IMR-90 (cell line): ENCODE measurements around the gene PCDHGC5. TPM values are rescaled to one million over a fixed set of nuclear protein-coding genes. Genes with fewer than 3 reads are reported as not detected.

Experiments used
- ATAC-seq: fragments of 200-7000 bp; cut with Tn5 transposase; 2 replicates; pipeline ENCODE4 v1.9.1; 2020; ENCODE audit warnings: low read depth, mild to moderate bottlenecking, moderate library complexity
- BruUV-seq: library from RNA; stranded (reverse); fragments of 400-500 nt; replicated peaks from 2 replicates; lab custom pipeline; 2021; lab: Mats Ljungman, UMichigan
- CTCF ChIA-PET: fragments of 300-600 bp; formaldehyde crosslinking; extraction: SDS; loops from one replicate; lab custom pipeline; 2021; ENCODE audit warnings: antibody characterized with exemption; lab: Yijun Ruan, JAX
- POLR2A ChIA-PET: fragments of 300-600 bp; sonication (Branson Sonifier 250); formaldehyde crosslinking; loops from one replicate; lab custom pipeline; 2022; ENCODE audit warnings: antibody characterized with exemption; ENCODE audit not compliant: unreplicated experiment; lab: Charles Lee
- DNase-seq: peaks from one replicate; pipeline ENCODE4 v3.0.0; 2013
- H2AFZ ChIP-seq: replicated peaks from 2 replicates; pipeline ENCODE3; 2013; ENCODE audit warnings: low read length, mild to moderate bottlenecking; ENCODE audit not compliant: poor library complexity
- H2AK5ac ChIP-seq: 2 replicates; pipeline ENCODE4 v1.6.1; 2013; ENCODE audit warnings: low read depth, low read length, inconsistent platforms
- H2AK9ac ChIP-seq: replicated peaks from 2 replicates; pipeline ENCODE3; 2013; ENCODE audit warnings: mild to moderate bottlenecking, low read depth, low read length, moderate library complexity; ENCODE audit not compliant: poor library complexity
- H2BK120ac ChIP-seq: 2 replicates; pipeline ENCODE4 v1.6.1; 2013; ENCODE audit warnings: low read depth, low read length, inconsistent platforms
- H2BK15ac ChIP-seq: 3 replicates; pipeline ENCODE4 v1.6.1; 2013; ENCODE audit warnings: low read depth, low read length, inconsistent platforms
- H2BK20ac ChIP-seq: 2 replicates; pipeline ENCODE4 v1.6.1; 2013; ENCODE audit warnings: low read depth, mild to moderate bottlenecking, inconsistent platforms, low read length, moderate library complexity
- H2BK5ac ChIP-seq: 2 replicates; pipeline ENCODE4 v1.6.1; 2013; ENCODE audit warnings: mild to moderate bottlenecking, low read depth, low read length, inconsistent platforms; ENCODE audit not compliant: poor library complexity, severe bottlenecking
- H3K14ac ChIP-seq: replicated peaks from 2 replicates; pipeline ENCODE4 v1.6.1; 2013; ENCODE audit warnings: low read depth, low read length, inconsistent platforms
- H3K18ac ChIP-seq: 2 replicates; pipeline ENCODE4 v1.6.1; 2013; ENCODE audit warnings: low read depth, low read length, control low read depth
- H3K23ac ChIP-seq: 2 replicates; pipeline ENCODE4 v1.6.1; 2013; ENCODE audit warnings: low read depth, low read length, inconsistent platforms
- H3K27ac ChIP-seq: 2 replicates; pipeline ENCODE4 v1.5.1; 2013; ENCODE audit warnings: mild to moderate bottlenecking, control low read depth, low read length; ENCODE audit not compliant: insufficient read depth
- H3K27me3 ChIP-seq: 2 replicates; pipeline ENCODE4 v1.6.1; 2013; ENCODE audit warnings: low read length; ENCODE audit not compliant: control insufficient read depth, insufficient read depth
- H3K36me3 ChIP-seq: 2 replicates; pipeline ENCODE4 v1.6.1; 2013; ENCODE audit warnings: low read length, mixed read lengths; ENCODE audit not compliant: control insufficient read depth, insufficient read depth
- H3K4ac ChIP-seq: 2 replicates; pipeline ENCODE4 v1.6.1; 2013; ENCODE audit warnings: low read depth, low read length, inconsistent platforms
- H3K4me1 ChIP-seq: 2 replicates; pipeline ENCODE4 v1.6.1; 2013; ENCODE audit warnings: low read length, mixed read lengths; ENCODE audit not compliant: control insufficient read depth, insufficient read depth
- H3K4me2 ChIP-seq: 2 replicates; pipeline ENCODE4 v1.6.1; 2013; ENCODE audit warnings: low read depth, mild to moderate bottlenecking, control low read depth, low read length, moderate library complexity
- H3K4me3 ChIP-seq: 2 replicates; pipeline ENCODE4 v1.5.1; 2013; ENCODE audit warnings: low read depth, mild to moderate bottlenecking, control low read depth, low read length, moderate library complexity; ENCODE audit not compliant: insufficient read depth
- H3K56ac ChIP-seq: 2 replicates; pipeline ENCODE4 v1.6.1; 2013; ENCODE audit warnings: low read length, inconsistent platforms; ENCODE audit not compliant: insufficient read depth; ENCODE audit errors: extremely low read depth
- H3K79me1 ChIP-seq, 2 experiments: 2 replicates each; pipeline ENCODE4 v1.6.1; 2013; ENCODE audit warnings: low read length in 2 of 2, inconsistent platforms in 1 of 2, low read depth in 1 of 2
- H3K9ac ChIP-seq: 2 replicates; pipeline ENCODE4 v1.6.1; 2013; ENCODE audit warnings: low read depth, low read length, control low read depth
- H3K9me1 ChIP-seq: 2 replicates; pipeline ENCODE4 v1.6.1; 2013; ENCODE audit warnings: low read length, inconsistent platforms; ENCODE audit not compliant: insufficient read depth
- H3K9me3 ChIP-seq: 2 replicates; pipeline ENCODE4 v1.6.1; 2013; ENCODE audit warnings: low read length; ENCODE audit not compliant: control insufficient read depth, insufficient read depth
- H4K20me1 ChIP-seq: 2 replicates; pipeline ENCODE4 v1.6.1; 2013; ENCODE audit warnings: low read length, inconsistent platforms; ENCODE audit not compliant: insufficient read depth
- H4K5ac ChIP-seq: 2 replicates; pipeline ENCODE4 v1.6.1; 2013; ENCODE audit warnings: mild to moderate bottlenecking, low read depth, low read length, control low read depth
- H4K8ac ChIP-seq, 2 experiments: 2 replicates each; pipeline ENCODE4 v1.6.1; 2013; ENCODE audit warnings: low read depth in 2 of 2, low read length in 2 of 2, control low read depth in 1 of 2, inconsistent platforms in 1 of 2
- H4K91ac ChIP-seq: 2 replicates; pipeline ENCODE4 v1.6.1; 2013; ENCODE audit warnings: low read depth, low read length, inconsistent platforms; ENCODE audit not compliant: insufficient read depth
- CEBPB ChIP-seq: IDR thresholded peaks from 2 replicates; pipeline ENCODE4 v1.6.1; 2012; ENCODE audit warnings: low read depth, low read length, improper control_type of control experiment
- CHD1 ChIP-seq: IDR thresholded peaks from 2 replicates; pipeline ENCODE4 v1.6.1; 2012; ENCODE audit warnings: low read depth, low read length, improper control_type of control experiment
- FOS ChIP-seq: fragments of 150-350 bp; IDR thresholded peaks from 2 replicates; pipeline ENCODE4 v1.6.1; 2016; ENCODE audit warnings: low read depth, low read length
- MAZ ChIP-seq: IDR thresholded peaks from 2 replicates; pipeline ENCODE4 v1.6.1; 2012; ENCODE audit warnings: low read depth, mild to moderate bottlenecking, low read length, improper control_type of control experiment, moderate library complexity, borderline replicate concordance
- MXI1 ChIP-seq: IDR thresholded peaks from 2 replicates; pipeline ENCODE4 v1.6.1; 2012; ENCODE audit warnings: low read depth, mild to moderate bottlenecking, low read length, moderate library complexity, borderline replicate concordance
- POLR2A ChIP-seq: IDR thresholded peaks from 2 replicates; pipeline ENCODE4 v1.6.1; 2012; ENCODE audit warnings: mild to moderate bottlenecking, low read depth, low read length
- RAD21 ChIP-seq: IDR thresholded peaks from 2 replicates; pipeline ENCODE4 v1.6.1; 2012; ENCODE audit warnings: low read length, improper control_type of control experiment
- RCOR1 ChIP-seq: IDR thresholded peaks from 2 replicates; pipeline ENCODE4 v1.6.1; 2012; ENCODE audit warnings: mild to moderate bottlenecking, low read length, improper control_type of control experiment; ENCODE audit not compliant: insufficient replicate concordance
- RFX5 ChIP-seq: IDR thresholded peaks from 2 replicates; pipeline ENCODE4 v1.8.0; 2012; ENCODE audit warnings: low read depth, mild to moderate bottlenecking, low read length, moderate library complexity
- SMC3 ChIP-seq: fragments of 150-350 bp; IDR thresholded peaks from 2 replicates; pipeline ENCODE4 v1.6.1; 2016; ENCODE audit warnings: low read depth, mild to moderate bottlenecking, antibody characterized with exemption, low read length, moderate library complexity
- WGBS, 2 experiments: methylation state at CpG; one replicate each; pipeline versions ENCODE4 v1.1.5 to v1.1.7; 2013; ENCODE audit warnings: missing lambda C conversion rate in 2 of 2; ENCODE audit not compliant: insufficient read length in 1 of 2; ENCODE audit errors: extremely low coverage in 2 of 2; 5-methylcytosine and 5-hydroxymethylcytosine counted together
- dilution Hi-C: fragments of 300-500 bp; cut with HindIII; formaldehyde crosslinking; loops from one replicate; pipeline ENCODE4 v1.14.3; 2018; ENCODE audit warnings: low sequenced_read_pairs; ENCODE audit not compliant: unreplicated experiment
- in situ Hi-C: fragments of 300-500 bp; cut with MboI; formaldehyde crosslinking; loops from 3 replicates; pipeline ENCODE4 v1.14.3; 2019; ENCODE audit warnings: low sequenced_read_pairs, inconsistent platforms, mixed read lengths
- intact Hi-C: fragments of 100-400 bp; cut with micrococcal nuclease; formaldehyde crosslinking; loops from 2 replicates; pipeline ENCODE4 v1.10.0; 2022
- polyA plus RNA-seq, 3 experiments: library from polyadenylated mRNA; depleted of rRNA; stranded (reverse); fragments of >200 nt; gene quantifications; 2 replicates each; pipeline ENCODE4 v1.2.3, GENCODE V29; 2012; ENCODE audit warnings: low replicate concordance in 1 of 3
- total RNA-seq: library from RNA; depleted of rRNA; stranded (reverse); fragments of >200 nt; gene quantifications from 2 replicates; pipeline ENCODE4 v1.2.3, GENCODE V29; 2012
- TF ChIP-seq, protein P1 (sequence below): fragments of 150-350 bp; IDR thresholded peaks from 2 replicates; pipeline ENCODE4 v1.6.1; 2017; ENCODE audit warnings: mild to moderate bottlenecking, antibody characterized with exemption, low read length, low read depth
- TF ChIP-seq, protein P2 (sequence below): fragments of 150-350 bp; IDR thresholded peaks from 2 replicates; pipeline ENCODE4 v1.6.1; 2016; ENCODE audit warnings: low read depth, mild to moderate bottlenecking, low read length, moderate library complexity, borderline replicate concordance

PCDHGC5 gene
- total and polyA plus RNA-seq, 2 of the 4 experiments (the other 2 are of a cell fraction), result 2.9 to 3.8 TPM

DNA sequence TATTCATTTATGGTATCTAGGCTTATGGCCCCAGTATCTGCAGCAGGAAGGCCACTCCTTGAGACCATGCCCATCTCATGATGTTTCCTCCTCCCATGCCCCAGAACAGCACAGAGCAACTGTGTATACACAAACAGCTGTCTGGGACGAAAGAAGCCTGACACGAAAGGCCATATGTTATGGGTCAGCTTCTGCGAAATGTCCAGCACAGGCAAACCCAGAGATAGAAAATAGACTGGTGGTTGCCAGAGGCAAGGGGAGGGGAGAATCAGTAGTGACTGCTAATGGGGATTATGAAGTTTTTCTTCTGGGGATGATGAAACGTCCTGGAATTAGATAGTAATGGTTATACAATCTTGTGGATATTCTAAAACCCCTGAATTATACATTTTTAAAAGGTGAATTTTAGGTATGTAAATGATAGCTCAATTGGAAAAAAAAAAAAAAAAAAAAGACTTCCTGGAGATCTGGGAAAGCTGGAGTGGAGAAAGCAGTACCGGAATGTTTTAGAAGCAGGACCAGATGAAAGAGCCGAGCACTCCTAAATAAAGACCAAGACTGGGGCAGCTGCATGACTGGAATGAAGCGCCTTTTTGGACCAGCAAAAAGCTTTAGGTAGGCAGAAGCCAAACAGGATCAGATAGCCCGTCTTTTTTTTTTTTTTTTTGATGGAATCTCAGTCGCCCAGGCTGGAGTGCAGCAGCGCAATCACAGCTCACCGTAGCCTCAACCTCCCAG is 29.2 kb downstream of the PCDHGC5 start:
- Histone ChIP-seq H2AK9ac (peak overlapping the region; percentile 68), H4K8ac (peak overlapping the region in 1 of 2 experiments; percentile 53; a peak in 1 of 4 replicates), H2BK15ac (peak overlapping the region; percentile 56; the same call in 2 of the 3 replicates), H3K9ac (no peak overlapping the region; the same call in 1 of the 2 replicates), H2BK5ac (peak overlapping the region; percentile 6), H4K5ac (peak overlapping the region; percentile 15; the same call in 1 of the 2 replicates), H3K23ac (peak overlapping the region; percentile 25; the same call in 1 of the 2 replicates), H3K4ac (peak overlapping the region; percentile 74; the same call in 1 of the 2 replicates), H3K4me2 (no peak overlapping the region), H3K4me1 (peaks cover 57% of the 10 kb centered on the region), H3K18ac (0 out of 2 replicates have a peak overlapping the region, but pooled peaks have one; percentile 34), H3K4me3 (no peak overlapping the region), H3K9me1 (peaks cover 37% of the 10 kb centered on the region), H4K91ac (peak overlapping the region; percentile 9; the same call in 1 of the 2 replicates), H3K27ac (peak overlapping the region; percentile 77; the same call in 1 of the 2 replicates), H2AK5ac (peak overlapping the region; percentile 79), H3K56ac (no peak overlapping the region), H2BK120ac (peak overlapping the region; percentile 67), H2BK20ac (peak overlapping the region; percentile 47; the same call in 1 of the 2 replicates), H2AFZ (no peak overlapping the region), H3K79me1 (peaks cover 6 to 48% of the 10 kb centered on the region in 2 experiments; a peak in 3 of 4 replicates), H3K14ac (peak overlapping the region; percentile 34; the same call in 1 of the 2 replicates), H3K36me3 (peaks cover 5% of the 10 kb centered on the region), H3K9me3 (no peaks in the 10 kb centered on the region), H3K27me3 (no peaks in the 10 kb centered on the region), H4K20me1 (no peaks in the 10 kb centered on the region)
- intact Hi-C loops (no loop called here), dilution Hi-C loops (no loop called here), in situ Hi-C loops (no loop called here)
- ATAC-seq (peak; percentile 42), DNase-seq (peak; percentile 87)
- TF ChIP-seq FOS, result 0 out of 2 replicates have a peak, but pooled peaks have one; percentile 12
- TF ChIP-seq CHD1, result no peak
- TF ChIP-seq, protein P1, sequence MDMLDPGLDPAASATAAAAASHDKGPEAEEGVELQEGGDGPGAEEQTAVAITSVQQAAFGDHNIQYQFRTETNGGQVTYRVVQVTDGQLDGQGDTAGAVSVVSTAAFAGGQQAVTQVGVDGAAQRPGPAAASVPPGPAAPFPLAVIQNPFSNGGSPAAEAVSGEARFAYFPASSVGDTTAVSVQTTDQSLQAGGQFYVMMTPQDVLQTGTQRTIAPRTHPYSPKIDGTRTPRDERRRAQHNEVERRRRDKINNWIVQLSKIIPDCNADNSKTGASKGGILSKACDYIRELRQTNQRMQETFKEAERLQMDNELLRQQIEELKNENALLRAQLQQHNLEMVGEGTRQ, result no peak
- peak; percentile 28; the same call in 1 of the 2 replicates for TF ChIP-seq RFX5
- TF ChIP-seq POLR2A, result no peak
- no peak for TF ChIP-seq SMC3
- TF ChIP-seq RCOR1, result peak; percentile 58
- no peak for TF ChIP-seq RAD21
- peak; percentile 56; the same call in 1 of the 2 replicates for TF ChIP-seq CEBPB
- TF ChIP-seq, protein P2, sequence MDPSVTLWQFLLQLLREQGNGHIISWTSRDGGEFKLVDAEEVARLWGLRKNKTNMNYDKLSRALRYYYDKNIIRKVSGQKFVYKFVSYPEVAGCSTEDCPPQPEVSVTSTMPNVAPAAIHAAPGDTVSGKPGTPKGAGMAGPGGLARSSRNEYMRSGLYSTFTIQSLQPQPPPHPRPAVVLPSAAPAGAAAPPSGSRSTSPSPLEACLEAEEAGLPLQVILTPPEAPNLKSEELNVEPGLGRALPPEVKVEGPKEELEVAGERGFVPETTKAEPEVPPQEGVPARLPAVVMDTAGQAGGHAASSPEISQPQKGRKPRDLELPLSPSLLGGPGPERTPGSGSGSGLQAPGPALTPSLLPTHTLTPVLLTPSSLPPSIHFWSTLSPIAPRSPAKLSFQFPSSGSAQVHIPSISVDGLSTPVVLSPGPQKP, result no peak
- TF ChIP-seq MXI1, result no peak
- 0 out of 2 replicates have a peak, but pooled peaks have one; percentile 13 for TF ChIP-seq MAZ
- CTCF ChIA-PET, result interaction anchor here (0.6 to 1.8 kb wide), 6 partner anchors 27 to 767 kb away, joined by 3 to 7 read pairs (median 4); partner anchors contain the start of gene PCDHB14
- POLR2A ChIA-PET, result interaction anchor here (0.5 to 0.6 kb wide), 2 partner anchors 31 to 50 kb away, joined by 3 to 8 read pairs; no protein-coding TSS in a partner anchor
- WGBS, 2 experiments, result 90% methylated on average over 2 of the region's 11 CpGs; no CpG with 5 or more reads in 1 of the 2 experiments
- BruUV-seq, result no TSS peak
